H1 (cell line): ENCODE data around the gene COA1.

Source experiments
- CEBPB ChIP-seq: IDR thresholded peaks from 2 replicates; pipeline ENCODE4 v1.6.1; 2012; ENCODE audit warnings: low read depth, low read length
- MAFK ChIP-seq: IDR thresholded peaks from 2 replicates; pipeline ENCODE4 v1.6.1; 2012; ENCODE audit warnings: low read depth, mild to moderate bottlenecking, improper control_type of control experiment, low read length
- RFX5 ChIP-seq: IDR thresholded peaks from 2 replicates; pipeline ENCODE4 v1.6.1; 2011; ENCODE audit warnings: low read depth, low read length, improper control_type of control experiment, borderline replicate concordance
- TAF7 ChIP-seq: optimal IDR thresholded peaks from 2 replicates; pipeline ENCODE3; 2011; ENCODE audit warnings: low read depth, mild to moderate bottlenecking, inconsistent platforms, low read length, moderate library complexity, borderline replicate concordance
- TF ChIP-seq, protein P1 (sequence below), 3 experiments: IDR thresholded peaks; 1 replicate in 2 of 3; 2 replicates in 1 of 3; pipeline versions ENCODE4 v1.5.1 to v1.6.1; 2011; ENCODE audit warnings: low read length in 3 of 3, mild to moderate bottlenecking in 3 of 3, inconsistent platforms in 2 of 3, low read depth in 1 of 3, moderate library complexity in 1 of 3; ENCODE audit not compliant: insufficient read depth in 1 of 3; ENCODE audit errors: control extremely low read depth in 1 of 3

DNA sequence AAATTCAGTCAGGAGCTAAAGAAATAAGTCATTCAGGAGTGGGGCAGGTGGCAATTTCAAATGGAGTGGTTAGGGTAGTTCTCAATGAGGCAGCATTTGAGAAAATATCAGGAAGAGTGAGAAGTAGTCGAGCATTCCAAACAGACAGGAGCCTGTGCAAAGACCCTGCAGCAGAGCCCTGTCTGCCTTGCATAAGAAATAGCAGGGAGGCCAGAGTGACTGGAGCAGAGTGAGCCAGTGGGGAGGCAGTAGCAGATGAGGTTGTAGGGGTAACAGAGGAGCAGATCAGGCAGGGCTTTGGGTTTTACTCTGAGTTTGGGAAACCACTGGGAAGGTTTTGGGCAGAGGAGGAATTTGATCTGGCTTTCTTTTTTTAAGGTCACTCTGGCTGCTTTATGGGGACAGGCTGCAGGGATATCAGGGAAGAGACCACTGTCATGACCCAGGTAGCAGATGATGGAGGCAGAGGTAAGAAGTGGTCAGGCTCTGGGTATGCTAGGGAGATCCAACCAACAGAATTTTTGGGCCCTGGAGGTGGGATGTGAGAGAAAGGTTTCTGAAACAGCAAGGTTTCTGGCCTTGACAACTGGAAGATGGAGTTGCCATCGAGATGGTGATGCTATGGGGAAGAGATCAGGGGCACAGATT is 27.9 kb upstream of the COA1 start:
- TF ChIP-seq, protein P1, sequence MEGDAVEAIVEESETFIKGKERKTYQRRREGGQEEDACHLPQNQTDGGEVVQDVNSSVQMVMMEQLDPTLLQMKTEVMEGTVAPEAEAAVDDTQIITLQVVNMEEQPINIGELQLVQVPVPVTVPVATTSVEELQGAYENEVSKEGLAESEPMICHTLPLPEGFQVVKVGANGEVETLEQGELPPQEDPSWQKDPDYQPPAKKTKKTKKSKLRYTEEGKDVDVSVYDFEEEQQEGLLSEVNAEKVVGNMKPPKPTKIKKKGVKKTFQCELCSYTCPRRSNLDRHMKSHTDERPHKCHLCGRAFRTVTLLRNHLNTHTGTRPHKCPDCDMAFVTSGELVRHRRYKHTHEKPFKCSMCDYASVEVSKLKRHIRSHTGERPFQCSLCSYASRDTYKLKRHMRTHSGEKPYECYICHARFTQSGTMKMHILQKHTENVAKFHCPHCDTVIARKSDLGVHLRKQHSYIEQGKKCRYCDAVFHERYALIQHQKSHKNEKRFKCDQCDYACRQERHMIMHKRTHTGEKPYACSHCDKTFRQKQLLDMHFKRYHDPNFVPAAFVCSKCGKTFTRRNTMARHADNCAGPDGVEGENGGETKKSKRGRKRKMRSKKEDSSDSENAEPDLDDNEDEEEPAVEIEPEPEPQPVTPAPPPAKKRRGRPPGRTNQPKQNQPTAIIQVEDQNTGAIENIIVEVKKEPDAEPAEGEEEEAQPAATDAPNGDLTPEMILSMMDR (IDR thresholded peaks at IDR 0.05; ENCODE audit: control extremely low read depth in 1 of 3, insufficient read depth in 1 of 3, low read depth in 1 of 3, low read length in 3 of 3) = no peak
- TF ChIP-seq RFX5 (no peak), TAF7 (no peak), CEBPB (no peak), MAFK (no peak)
